AG08396 (cell line): ENCODE data around the gene GNAQ.

Experiments used
- DNase-seq: peaks from one replicate; pipeline ENCODE4 v3.0.0; 2012; ENCODE audit warnings: low spot score, mixed read lengths

The GNAQ gene

DNA sequence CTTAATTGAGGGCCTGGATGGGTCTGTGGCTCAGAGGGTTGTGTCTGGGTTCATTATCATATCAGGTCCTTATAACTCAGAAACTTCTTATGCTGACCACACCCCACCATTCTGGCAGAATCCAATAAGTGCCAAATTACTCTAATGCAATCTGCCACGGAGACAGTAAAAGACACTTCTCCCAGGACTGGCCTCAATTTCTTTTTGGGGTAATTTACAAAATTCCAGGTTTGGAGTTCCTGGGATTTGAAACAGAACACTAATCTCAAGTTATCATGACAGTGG lies 187.8 kb downstream of the GNAQ start:
- no peak for DNase-seq

DNA sequence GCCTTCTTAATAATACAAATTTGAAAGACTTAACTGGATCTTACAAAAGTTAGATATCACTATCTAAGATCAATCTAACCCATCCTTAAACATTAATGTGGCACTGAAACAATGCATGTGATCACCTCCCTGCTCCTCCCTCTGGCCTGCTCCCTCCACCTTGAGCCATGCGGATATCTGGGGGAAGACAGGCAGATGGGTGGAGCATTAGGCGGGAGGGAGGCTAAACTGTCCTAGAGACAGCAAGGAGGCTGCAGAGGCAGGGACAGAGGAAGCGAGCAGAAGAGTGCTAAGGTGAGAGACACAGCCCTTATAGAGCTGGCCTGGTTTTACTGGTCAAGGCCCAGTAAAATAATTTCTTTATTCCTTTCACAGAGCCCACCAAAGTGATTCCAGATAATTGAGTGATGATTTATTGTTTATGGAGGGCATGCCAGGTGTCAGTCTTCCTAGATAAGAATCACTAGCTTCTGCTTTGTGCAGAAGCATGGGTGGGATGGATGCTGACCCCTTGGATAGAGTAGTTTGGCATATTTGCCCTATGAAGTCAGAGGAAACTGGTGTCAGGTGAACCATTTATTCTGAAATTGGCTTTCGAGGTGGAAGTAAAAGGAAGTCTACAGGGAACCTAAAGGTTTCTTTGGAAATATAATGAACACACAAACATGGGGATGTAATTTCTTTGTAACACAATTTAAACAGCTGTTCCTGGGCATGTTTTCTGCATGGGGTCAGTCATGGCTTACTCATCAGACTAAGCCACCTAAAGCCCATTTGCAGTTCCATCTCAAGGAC lies 188.3 kb downstream of the GNAQ start:
- no peak for DNase-seq

DNA sequence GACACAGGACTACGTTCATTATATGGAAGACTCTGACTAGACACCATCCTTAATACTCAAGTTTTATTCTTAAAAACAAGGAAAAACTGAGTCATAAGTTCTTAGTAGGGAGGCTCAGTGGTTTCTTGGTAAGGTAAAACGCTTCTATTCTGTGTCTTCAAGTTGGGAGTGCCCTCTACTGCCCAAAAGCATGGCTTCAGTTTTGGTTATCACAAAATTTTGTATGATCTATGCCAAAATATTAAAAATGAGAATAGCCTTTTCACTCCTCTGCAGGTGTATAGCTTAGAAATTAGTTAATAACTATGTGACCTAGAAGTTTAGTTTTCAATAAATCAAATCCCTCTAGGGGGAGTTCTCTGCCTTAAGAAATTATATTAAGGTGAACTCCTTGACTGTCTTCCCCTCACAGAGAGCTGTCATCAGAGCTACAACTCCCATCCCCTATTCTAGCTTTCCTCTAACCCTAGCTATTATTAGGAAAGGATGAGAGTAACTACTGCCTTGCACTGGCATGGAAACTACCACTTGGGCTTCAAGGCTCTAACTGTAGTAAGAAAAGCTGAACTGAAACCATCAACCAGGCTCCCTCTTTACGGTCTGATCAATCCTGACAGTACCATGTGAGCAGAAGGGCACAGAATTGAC lies 189.7 kb downstream of the GNAQ start:
- no peak for DNase-seq

DNA sequence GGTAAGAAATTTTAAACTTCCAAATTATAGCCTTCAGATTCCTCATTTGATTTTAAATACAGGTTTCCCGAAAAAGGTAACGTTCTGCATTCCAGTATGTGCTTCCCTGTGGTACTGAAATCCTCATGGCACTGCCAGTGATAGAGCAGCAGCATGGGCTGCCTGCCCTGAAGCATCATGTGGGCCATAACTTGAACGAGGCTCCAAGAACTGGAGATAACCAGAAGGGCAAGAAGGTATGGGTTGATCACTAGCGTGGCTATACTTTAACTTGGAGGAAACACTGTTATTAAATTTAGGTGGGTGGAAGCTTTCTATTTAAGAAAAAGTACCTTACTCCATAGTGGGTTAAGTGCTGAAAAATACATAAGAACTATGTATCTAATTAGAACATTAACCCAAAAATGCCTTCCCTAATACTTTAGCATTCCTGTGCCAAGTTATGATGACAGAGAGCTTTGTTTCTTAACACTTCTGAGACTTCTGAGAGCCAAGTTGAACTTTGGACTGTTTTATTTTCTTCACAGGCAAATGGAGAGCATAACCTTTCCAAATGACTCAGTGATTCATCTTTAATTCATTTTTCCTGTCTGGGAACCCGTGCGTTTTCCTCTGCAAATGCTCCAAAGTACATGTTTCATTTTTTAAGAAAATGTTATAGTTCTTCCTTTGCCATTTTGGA lies 192.0 kb downstream of the GNAQ start:
- DNase-seq: no peak

DNA sequence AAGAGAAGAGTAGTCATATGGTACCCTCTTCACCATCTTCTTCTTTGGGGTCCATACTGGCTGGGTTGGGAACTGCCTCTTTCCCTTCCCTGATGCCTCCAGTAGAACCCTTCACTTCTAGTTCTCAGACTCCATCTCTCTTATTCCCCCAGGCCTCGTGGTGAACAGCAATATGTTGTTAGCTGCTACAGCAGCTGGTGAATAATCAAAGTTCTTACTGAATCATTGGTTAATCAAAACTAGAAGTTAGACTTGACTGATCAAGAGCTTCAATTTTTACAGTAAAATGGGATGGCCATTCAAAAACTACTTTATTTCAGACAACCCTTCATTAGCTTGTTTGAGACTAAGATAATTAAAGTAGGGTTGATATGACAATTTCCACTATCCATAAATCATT lies 192.6 kb downstream of the GNAQ start:
- no peak for DNase-seq

DNA sequence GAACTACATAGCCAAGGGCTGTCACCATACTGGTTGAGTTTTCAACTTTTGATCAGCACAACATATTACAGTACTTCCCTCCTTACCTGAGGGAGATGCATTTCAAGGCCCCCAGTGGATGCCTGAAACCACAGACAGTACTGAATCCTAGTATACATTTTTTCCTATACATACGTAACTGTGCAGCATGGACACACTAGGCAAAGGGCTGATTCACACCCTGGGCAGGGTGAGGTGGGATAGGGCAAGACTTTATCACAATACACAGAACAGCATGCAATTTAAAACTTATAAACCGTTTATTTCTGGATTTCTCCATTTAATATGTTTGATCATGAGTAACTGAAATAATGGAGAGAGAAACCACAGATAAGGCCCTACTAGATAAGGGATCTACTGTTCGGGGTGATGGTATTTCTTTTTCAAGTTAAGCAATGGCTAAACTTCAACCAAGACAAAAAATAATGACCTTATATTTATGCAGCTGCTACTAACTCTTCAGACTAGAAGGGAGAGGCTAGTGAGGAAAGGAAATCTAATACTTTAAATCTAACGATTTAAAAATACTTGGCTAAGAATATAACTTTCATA lies 196.6 kb downstream of the GNAQ start:
- no peak for DNase-seq

DNA sequence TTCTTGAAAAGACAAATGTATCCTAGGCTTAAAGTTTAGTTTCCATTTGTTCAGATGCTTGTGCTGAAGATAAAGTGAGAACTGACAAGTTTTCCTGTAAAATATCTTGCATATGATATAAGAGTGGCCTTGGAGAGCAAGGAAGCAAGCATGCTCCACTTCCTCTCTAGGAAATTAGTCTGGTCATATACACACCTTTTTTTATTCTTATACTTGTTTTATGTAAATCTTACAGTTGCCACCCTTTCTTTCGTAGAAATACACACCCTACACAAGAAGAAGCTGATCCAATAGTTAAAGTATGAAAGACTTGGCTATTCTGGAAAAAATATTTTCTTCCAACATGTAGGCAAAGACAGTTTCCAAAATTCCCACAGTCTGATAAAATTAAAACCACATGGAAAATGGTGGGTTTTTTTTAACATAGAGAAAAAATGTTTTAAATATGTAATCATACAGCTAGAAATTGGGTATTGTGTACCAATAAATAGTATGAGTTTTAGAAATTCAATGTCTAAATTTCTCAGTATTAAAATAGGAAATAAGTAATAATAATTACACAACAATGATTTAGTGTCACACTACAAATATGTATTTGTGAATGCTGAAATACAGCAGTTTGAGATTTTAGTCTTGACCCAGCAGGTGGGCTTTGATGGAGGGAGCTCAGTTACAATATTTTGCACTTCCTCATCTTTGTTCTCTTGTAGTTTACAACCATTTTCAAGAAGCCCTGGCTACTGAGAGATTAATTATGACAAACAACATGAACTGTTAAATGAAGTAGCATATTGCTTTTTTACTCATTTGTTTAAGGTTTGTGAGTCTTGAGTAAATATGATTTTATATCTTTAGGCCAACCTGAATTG lies 197.8 kb downstream of the GNAQ start:
- DNase-seq: no peak

DNA sequence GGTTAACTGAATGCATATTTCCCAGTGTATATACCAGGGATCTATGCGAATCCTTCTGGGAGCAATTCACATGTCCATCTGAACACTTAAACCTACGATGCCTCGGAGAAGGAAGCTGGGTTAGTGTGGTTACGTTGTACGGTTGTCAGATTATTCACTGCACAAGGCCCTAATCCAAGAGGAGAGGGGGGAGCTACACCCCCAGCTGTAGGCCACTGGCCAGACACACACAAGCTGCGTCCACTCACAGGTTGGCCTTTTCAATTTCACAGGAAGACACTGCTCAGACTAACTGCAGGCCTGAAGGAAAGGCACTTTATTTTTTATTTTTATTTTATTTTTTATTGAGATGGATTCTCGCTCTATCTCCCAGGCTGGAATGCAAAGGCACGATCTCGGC lies 199.0 kb downstream of the GNAQ start:
- DNase-seq: no peak

DNA sequence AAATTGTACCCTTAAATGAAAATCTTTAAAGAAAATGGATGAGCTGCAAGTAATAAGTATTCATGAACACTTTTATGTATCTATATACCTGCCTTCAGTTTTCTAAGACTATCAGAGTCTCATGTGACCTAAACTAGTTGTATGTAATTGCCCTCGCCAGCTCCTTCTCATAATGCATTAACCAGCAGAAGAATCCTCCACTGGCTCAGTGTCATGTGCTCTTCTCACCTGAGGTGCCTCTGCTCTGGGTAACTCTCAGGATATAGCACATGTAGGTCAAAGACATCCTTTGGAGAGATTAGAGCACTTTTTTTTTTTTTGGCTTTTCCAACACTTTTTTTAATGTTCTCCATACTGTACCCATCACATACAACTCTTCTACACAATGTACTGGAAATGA lies 199.8 kb downstream of the GNAQ start:
- DNase-seq: no peak

DNA sequence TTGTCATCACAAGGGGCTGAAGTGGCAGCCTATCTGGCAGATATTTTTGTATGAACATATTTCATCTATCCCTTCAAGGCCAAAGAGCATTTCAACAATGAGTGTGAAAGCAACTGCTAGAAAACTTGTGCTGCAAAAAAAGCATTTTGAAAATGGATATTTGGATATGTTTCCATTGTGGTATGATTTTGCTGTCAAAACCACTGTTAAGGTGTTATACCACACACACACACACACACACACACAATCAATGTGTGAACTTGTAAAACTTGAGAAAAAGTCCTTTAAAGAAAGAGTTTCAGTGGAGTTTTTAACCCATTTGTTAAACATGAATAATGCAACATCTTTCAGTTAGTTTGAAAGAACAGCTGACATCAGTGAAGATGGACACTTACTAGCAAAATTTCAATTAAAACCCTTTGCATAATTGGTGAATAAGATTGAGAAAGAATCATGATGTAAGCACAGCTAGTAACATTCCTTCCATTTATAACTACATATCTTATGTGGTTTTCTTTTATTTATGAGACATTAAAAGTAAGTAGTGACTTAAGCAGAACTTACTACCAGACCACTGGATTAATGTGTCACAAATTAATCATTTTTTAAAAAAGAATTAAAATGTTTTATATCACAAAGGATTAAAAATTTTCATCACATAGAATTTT lies 200.9 kb downstream of the GNAQ start:
- DNase-seq: no peak

DNA sequence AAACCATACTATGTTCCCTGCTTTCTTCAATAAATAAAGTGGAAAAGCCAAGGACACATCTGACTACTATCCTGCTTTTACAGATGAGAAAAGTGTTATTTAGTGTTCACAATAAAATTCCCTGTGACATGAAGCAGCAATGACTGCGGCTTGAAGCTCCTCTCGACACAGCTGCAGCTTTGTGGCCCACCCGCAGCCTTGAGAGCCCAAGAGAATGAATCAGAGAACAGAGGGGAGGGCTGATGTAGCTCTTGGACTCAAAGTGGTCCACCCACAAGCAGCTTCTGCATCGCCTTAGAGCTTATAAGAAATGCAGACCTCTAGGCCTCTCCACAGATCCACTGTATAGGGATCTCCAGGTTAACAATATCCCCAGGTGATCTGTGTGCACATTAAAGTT lies 202.2 kb downstream of the GNAQ start:
- DNase-seq: no peak

DNA sequence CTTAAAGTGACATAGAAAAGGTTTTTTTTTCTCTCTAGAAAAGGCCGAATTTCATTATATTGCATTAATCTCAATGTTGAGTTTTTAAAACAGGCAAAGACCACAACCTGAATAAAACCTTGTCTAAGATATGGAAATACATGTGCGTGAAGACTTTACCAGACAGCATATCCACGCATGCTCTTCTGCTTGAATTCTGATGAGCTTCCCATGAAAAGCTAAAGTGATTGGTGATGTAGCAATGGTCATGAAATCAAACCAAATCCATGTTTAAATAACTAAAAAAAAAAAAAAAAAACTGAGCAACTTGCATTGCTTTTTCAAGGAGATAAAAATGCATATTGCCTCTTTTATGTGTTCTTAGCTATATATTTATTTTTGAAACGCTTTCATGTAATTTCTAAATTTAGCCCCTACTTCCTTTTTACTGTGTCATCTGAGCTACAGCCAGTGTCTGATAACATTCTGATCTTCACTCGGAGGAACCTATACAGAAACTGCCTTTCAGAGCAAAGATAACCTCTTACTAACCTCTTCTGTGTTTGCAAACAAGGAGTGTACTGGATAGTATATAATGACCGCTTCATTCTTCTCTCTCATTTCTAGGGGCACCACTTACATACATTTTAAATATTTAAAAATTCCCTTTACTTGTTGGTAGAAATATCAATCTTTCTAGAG lies 204.4 kb downstream of the GNAQ start:
- DNase-seq: no peak

DNA sequence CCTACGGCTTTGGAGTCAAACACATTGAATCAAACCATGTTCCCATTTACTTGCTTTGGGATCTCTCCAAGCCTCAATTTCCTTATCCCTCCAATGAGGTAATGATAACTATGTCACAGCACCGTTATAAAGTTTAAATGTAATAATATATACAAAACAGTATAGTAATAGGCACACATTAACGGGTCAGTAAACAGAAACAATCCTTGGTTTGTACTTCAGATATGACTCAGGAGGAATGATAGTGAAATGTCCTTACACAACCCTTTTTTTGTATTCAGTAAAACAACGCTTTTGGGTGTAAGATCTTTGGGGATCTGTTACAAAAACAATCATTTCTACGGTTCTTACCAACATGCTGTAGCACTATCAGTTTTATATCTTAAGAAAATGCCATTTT lies 205.0 kb downstream of the GNAQ start:
- DNase-seq: no peak

DNA sequence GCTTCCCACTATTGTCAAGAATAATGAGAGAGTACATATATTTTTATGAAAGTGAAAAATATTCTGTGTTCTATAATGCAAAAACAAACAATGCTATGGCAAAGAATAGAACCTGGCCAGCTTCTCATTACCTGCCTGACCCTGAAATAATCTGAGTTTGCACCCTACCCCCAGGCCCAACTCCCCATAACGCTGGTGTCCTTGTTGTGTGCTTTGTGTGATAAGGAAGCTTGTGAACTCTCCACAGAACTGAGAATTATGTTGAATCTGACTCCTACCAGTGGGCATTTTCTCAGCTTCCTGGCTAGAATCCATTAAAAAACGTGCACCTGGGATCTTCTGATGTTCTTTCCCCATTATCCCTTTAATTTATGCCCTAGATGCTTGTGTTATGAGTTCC lies 205.5 kb downstream of the GNAQ start:
- no peak for DNase-seq

DNA sequence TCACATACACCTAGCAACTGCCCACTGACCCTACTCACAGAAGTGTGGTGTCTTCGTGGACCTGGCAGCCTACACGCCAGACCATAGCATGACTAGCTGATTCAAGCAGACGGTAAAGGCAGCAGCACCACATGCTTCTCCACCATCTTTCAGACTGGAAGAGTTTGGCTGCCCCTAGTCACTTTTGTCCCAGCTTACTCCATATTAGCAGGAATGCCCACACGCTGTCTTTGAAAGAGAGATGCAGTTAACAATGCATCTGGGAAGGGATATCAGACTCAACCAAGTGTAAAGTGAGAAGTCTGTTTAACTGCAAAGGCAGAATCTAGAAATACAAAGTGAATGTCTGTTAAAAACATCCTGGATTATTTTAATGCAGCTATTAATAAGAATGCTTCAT lies 206.2 kb downstream of the GNAQ start:
- DNase-seq: no peak

DNA sequence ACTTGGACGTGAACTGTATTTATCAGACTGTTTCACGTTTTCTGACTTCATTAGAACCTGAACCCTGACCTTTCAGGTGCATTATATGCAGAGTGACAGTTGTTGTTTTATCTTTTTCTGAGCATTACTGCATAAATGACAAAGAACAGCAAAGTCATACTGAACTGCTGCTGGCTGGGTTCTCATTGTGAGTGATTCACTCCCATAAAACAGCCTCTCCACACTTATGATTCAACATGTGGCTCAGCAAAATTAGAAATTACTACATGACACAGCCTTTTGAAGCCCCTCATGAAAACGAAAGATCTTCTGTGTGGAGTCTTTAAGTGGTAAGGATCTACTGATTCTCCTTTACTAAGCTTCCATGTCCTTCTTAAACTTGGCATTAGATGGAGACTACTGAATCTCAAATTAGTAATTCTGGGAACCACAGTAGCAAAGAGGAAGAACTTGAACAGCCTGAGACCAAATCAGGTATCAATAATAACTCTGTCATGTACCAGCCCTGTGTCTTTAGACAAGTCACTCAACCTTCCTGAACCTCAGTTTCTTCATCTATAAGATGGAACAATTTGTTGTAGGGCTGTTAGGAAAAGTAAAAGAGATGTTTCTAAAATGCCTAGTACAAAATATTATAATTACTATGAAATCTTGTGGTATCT lies 211.2 kb downstream of the GNAQ start:
- DNase-seq: peak; percentile 37

DNA sequence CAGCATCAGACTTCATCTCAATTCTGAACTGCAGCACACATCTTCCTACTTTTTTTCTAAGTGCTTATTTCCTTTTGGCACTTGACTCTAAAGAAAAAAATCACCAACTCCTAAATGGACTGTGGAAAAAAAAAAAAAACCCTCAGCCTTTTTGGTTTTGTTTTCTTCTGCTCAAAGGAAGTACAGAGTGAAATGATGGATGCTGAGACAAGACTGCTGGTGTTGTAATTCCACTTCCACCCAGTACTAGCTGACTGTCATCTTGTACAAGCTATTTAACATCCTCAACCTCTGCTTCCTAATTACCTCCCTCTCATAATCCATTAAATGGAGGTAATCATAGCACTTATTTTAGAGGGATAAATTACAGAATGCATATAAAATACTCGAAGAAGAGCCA lies 212.0 kb downstream of the GNAQ start:
- DNase-seq: no peak

DNA sequence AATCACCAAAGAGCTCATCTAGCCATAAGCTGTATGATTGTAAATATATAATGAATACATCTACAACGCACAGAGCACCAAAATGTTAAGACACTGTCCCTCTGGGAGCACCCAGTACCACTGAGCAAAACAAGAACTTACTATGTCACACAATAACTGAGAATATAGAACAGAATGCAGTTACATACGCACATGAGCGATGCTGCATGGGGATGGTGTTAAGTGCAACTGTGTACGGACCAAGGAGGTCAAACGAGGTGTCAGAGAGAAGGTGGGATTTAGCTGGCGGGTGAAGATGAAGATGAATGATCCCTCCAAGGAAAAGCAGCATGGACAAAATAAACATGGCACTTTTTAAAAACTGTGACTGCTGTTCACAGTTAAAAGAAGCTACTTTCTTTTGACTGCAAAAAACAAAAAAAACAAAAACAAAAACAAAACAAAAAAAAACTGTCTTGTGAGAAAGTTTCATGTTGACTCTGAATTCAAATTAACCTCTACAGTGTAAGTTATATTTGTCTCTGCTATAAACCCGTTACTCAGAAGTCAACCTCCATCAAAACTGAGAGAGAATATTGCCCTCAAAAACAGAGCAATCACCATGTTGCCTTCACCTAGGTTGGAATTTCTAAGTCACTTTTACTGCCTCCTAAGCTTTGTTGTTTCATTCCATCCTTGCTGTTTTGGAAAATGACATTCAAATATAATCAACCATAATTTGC lies 213.9 kb downstream of the GNAQ start:
- no peak for DNase-seq

DNA sequence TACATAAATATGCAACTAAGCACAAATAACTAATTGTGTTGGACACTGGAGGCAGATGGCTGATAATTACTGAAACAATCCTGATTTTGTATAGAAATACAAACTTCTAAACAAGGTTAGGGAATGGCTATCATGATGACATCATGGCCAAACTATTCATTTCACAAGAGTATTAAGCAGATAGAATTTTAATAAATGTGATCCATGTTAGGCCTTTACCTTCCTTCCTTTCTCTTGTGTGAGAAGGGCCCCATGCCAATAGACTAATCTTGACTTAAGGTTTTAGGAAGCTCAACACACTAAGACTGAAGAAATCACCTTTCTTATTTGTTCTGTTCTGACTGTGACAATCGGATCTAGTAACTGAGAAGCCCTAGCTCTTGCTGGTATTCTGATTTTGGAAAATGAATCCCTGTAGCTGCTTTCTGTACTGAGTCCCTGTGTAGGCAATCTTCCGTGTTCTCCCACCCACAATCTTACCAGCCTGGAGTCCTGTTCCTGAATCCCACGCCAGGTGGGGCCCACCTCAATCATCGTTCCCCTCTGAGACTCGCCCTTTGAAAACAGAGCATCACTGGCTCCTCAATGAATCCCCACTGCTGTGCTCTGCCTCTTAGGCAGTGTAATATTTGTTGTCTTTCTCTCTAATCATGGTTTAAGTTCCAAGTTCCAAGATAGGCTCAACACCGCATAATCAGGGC lies 214.8 kb downstream of the GNAQ start:
- DNase-seq: no peak
